Smooth muscle cell (in vitro differentiated cells): Measurements from ENCODE around the gene PLB1. TPM values are rescaled to one million over a fixed set of nuclear protein-coding genes. Genes with fewer than 3 reads are reported as not detected.
A peak's percentile ranks its signal among the peaks of the same experiment; 100 is the strongest.

ENCODE experiments used
- DNase-seq: peaks from one replicate; lab custom pipeline; 2025; ENCODE audit not compliant: unreplicated experiment; lab: John Stamatoyannopoulos, UW
- H2AFZ ChIP-seq: fragments of 200-600 bp; sonication (generic); 2 replicates; pipeline ENCODE4 v1.6.0; 2016; ENCODE audit warnings: antibody characterized with exemption, low read depth, mild to moderate bottlenecking
- H3F3A ChIP-seq: fragments of 200-600 bp; sonication (generic); 2 replicates; pipeline ENCODE4 v1.6.0; 2017; ENCODE audit warnings: antibody characterized with exemption, low read depth
- H3K27ac ChIP-seq: fragments of 200-600 bp; sonication (generic); 2 replicates; pipeline ENCODE4 v1.5.1; 2016; ENCODE audit warnings: low read depth, mild to moderate bottlenecking
- H3K27me3 ChIP-seq: fragments of 200-600 bp; sonication (generic); 2 replicates; pipeline ENCODE4 v1.6.1; 2016; ENCODE audit warnings: low read depth, mild to moderate bottlenecking
- H3K36me3 ChIP-seq: fragments of 200-600 bp; sonication (generic); 2 replicates; pipeline ENCODE4 v1.5.1; 2016; ENCODE audit warnings: low read depth
- H3K4me1 ChIP-seq: fragments of 200-600 bp; sonication (generic); 2 replicates; pipeline ENCODE4 v1.5.1; 2016; ENCODE audit warnings: low read depth
- H3K4me2 ChIP-seq: fragments of 200-600 bp; sonication (generic); 2 replicates; pipeline ENCODE4 v1.6.0; 2016; ENCODE audit warnings: mild to moderate bottlenecking
- H3K4me3 ChIP-seq: fragments of 200-600 bp; sonication (generic); 2 replicates; pipeline ENCODE4 v1.5.1; 2016; ENCODE audit warnings: mild to moderate bottlenecking
- H3K79me2 ChIP-seq: fragments of 200-600 bp; sonication (generic); 2 replicates; pipeline ENCODE4 v1.6.0; 2016; ENCODE audit warnings: low read depth, mild to moderate bottlenecking
- H3K9ac ChIP-seq: fragments of 200-600 bp; sonication (generic); 2 replicates; pipeline ENCODE4 v1.6.0; 2016; ENCODE audit warnings: low read depth
- H3K9me3 ChIP-seq: fragments of 200-600 bp; sonication (generic); replicated peaks from 2 replicates; pipeline ENCODE4 v1.5.1; 2016; ENCODE audit warnings: low read depth
- H4K20me1 ChIP-seq: fragments of 200-600 bp; sonication (generic); 2 replicates; pipeline ENCODE4 v1.6.0; 2016; ENCODE audit warnings: low read depth
- CTCF ChIP-seq: fragments of 200-600 bp; sonication (generic); IDR thresholded peaks from 2 replicates; pipeline ENCODE4 v1.5.1; 2017; ENCODE audit warnings: borderline replicate concordance, mild to moderate bottlenecking, antibody characterized with exemption; ENCODE audit not compliant: insufficient read depth, poor library complexity, severe bottlenecking
- WGBS: methylation state at CpG from one replicate; pipeline ENCODE4 v1.1.7; 2016; ENCODE audit warnings: low lambda C conversion rate; 5-methylcytosine and 5-hydroxymethylcytosine counted together
- polyA plus RNA-seq: library from polyadenylated mRNA; unstranded; fragments of >200 nt; fragmentation: Nextera tagmentation; extraction: Ambion mirVana; gene quantifications from 2 replicates; pipeline ENCODE4 v1.2.1, GENCODE V29; 2016
- total RNA-seq: library from RNA; depleted of rRNA; stranded (reverse); fragments of >200 nt; gene quantifications from 2 replicates; pipeline ENCODE4 v1.2.3, GENCODE V29; 2014

Gene PLB1
- total and polyA plus RNA-seq, 2 experiments from 2014 or later = 0.75 to 8.7 TPM

- Histone ChIP-seq H3K9ac (no peak overlapping the region), H3K27ac (no peak overlapping the region), H3K4me3 (no peak overlapping the region), H3K4me2 (no peak overlapping the region), H4K20me1 (no peaks in the 10 kb centered on the region), H3K27me3 (no peaks in the 10 kb centered on the region), H3K9me3 (no peaks in the 10 kb centered on the region), H2AFZ (no peak overlapping the region), H3K79me2 (no peaks in the 10 kb centered on the region), H3K36me3 (no peaks in the 10 kb centered on the region), H3F3A (no peaks in the 10 kb centered on the region), H3K4me1 (peaks cover 19% of the 10 kb centered on the region)
- WGBS = 100% methylated on average over 2 of the region's 2 CpGs
- DNase-seq = no peak
- no peak for TF ChIP-seq CTCF
Measured at GRCh38 chr2:28645553-28645952, 149.7 kb downstream of the PLB1 start.

GRCh38 chr2:28647682-28648081 is 151.8 kb downstream of the PLB1 start:
- Histone ChIP-seq H3K79me2 (no peaks in the 10 kb centered on the region), H3K27me3 (no peaks in the 10 kb centered on the region), H4K20me1 (no peaks in the 10 kb centered on the region), H3K9ac (no peak overlapping the region), H3K9me3 (no peaks in the 10 kb centered on the region), H3K27ac (no peak overlapping the region), H3K4me1 (peaks cover 19% of the 10 kb centered on the region), H3K36me3 (no peaks in the 10 kb centered on the region), H2AFZ (no peak overlapping the region), H3K4me2 (no peak overlapping the region), H3K4me3 (no peak overlapping the region), H3F3A (no peaks in the 10 kb centered on the region)
- WGBS = 90% methylated on average over 4 of the region's 4 CpGs
- no peak for DNase-seq
- no peak for TF ChIP-seq CTCF

- no peaks in the 10 kb centered on the region for H3K27me3 ChIP-seq
- DNase-seq = no peak
Measured at GRCh38 chr2:28648147-28648546, 152.3 kb downstream of the PLB1 start.

More at GRCh38 chr2:28648147-28648546, 152.3 kb downstream of the PLB1 start:
- no peak for TF ChIP-seq CTCF
- H3K4me2 ChIP-seq = no peak overlapping the region
- no peaks in the 10 kb centered on the region for H3F3A ChIP-seq
- H3K79me2 ChIP-seq = no peaks in the 10 kb centered on the region
- H3K4me1 ChIP-seq = peaks cover 19% of the 10 kb centered on the region
- no peaks in the 10 kb centered on the region for H3K9me3 ChIP-seq
- peak overlapping the region; percentile 77 for H3K27ac ChIP-seq
- H2AFZ ChIP-seq = no peak overlapping the region
- no peaks in the 10 kb centered on the region for H4K20me1 ChIP-seq
- H3K4me3 ChIP-seq = no peak overlapping the region
- no peaks in the 10 kb centered on the region for H3K36me3 ChIP-seq
- H3K9ac ChIP-seq = no peak overlapping the region
- 80% methylated on average over 3 of the region's 3 CpGs for WGBS
